COR-L47 (cell line): ENCODE data around the gene MITF.
A peak's percentile ranks its signal among the peaks of the same experiment; 100 is the strongest.

Experiments used
- DNase-seq: peaks from one replicate; lab custom pipeline; 2025; lab: John Stamatoyannopoulos, UW

The MITF gene

GRCh38 chr3:69963643-69964042 lies 224.4 kb downstream of the MITF start:
- no peak for DNase-seq

- no peak for DNase-seq
These were observed 227.9 kb downstream of the MITF start for GRCh38 chr3:69967156-69967555.

DNA sequence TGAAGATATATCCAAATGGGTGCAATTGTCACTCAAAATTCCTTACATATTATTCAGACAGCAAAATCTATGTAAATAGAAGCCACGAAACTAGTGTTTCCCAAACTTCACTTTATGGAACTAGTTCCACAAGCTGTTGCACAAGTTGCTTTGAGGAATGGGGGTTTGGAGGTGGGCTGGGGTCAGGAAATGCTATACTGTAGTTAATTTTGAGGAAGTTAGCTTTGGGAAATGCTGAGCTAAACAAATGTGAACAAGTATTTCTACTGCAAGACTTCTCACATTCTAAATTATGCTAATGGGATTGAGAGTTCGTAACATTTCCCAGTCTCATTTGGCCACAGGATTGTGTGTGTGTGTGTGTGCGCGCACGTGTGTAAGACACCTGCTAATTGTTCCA lies 231.6 kb downstream of the MITF start:
- no peak for DNase-seq

DNA sequence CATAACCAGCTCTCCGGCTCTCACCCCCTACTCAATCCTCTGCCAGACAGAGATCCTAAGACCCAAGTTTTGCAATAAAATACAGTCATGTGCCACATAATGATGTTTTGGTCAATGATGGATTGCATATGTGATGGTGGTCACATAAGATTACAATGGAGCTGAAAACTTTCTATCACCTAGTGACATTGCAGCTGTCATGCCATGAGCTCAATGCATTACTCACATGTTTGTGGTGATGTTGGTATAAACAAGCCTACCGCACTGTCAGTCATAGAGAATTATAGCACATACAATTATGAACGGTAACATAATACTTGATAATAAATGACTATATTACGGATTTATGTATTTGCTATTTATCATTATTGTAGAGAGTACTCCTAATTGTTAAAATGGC lies 233.4 kb downstream of the MITF start:
- no peak for DNase-seq

DNA sequence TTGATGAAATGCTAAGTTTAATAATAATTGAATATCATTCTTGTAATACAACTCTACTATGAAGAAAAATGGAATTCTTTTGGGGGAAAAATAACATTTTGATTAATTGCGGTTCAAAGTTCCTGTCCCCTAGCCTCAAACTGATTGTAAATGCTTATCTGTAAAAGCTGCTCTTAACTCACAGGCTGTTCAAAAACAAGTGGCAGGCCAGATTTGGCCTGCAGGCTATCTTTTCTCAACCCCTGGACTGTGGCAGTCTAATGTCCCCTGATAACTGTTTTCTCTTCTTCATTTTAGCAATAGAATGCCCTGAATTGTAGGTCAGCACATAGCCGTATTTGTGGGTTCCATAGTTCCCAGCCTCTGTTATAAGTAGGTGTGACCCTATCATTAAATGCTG lies 236.8 kb downstream of the MITF start:
- DNase-seq: no peak

GRCh38 chr3:69983546-69984265 lies 244.4 kb downstream of the MITF start:
- DNase-seq: no peak

DNA sequence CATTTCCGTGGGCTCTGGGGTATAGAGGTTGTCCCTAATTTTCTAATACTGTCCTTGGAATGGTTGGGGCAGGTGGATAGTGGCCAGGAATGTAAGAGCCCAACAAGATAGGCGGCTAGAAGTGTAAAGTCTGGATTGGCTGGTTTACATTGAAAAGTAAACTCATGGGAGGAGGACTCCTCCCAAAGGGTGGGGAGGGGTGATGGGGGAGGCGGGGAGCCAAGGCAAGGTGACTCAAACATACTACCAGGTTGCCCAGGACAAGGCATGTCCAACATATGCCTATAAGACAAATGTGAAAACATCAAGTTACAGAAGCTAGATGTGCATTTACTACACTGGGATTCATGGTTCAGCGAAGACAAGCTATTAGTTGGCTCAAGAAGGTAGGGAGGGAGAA lies 246.0 kb downstream of the MITF start:
- no peak for DNase-seq

- DNase-seq: no peak
These were observed 247.2 kb downstream of the MITF start for GRCh38 chr3:69986419-69986818.

DNA sequence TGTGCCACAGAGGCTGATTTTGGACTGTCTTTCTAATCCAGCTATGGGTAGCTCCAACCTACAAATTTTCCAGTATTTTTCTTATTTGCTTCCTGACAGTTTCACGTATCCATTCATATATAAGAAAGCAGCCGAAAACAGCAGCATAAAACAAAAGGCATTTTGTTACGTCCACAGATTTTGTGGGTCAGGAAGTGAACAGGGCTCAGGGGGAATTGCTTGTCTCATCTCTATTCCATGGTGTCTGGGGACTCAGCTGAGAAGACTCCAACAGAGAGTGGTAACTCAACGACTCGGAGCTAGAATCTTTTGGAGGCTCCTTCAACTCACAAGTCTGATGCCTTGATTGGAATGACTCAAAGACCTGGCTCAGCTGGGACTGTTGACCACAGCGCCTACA lies 248.6 kb downstream of the MITF start:
- DNase-seq: no peak

GRCh38 chr3:69993757-69994156 lies 254.5 kb downstream of the MITF start:
- DNase-seq: no peak

GRCh38 chr3:69994919-69995318 lies 255.7 kb downstream of the MITF start:
- DNase-seq: no peak

- DNase-seq: no peak
These were observed 258.5 kb downstream of the MITF start for GRCh38 chr3:69997631-69998307.

- DNase-seq: no peak
These were observed 259.5 kb downstream of the MITF start for GRCh38 chr3:69998759-69999139.

DNA sequence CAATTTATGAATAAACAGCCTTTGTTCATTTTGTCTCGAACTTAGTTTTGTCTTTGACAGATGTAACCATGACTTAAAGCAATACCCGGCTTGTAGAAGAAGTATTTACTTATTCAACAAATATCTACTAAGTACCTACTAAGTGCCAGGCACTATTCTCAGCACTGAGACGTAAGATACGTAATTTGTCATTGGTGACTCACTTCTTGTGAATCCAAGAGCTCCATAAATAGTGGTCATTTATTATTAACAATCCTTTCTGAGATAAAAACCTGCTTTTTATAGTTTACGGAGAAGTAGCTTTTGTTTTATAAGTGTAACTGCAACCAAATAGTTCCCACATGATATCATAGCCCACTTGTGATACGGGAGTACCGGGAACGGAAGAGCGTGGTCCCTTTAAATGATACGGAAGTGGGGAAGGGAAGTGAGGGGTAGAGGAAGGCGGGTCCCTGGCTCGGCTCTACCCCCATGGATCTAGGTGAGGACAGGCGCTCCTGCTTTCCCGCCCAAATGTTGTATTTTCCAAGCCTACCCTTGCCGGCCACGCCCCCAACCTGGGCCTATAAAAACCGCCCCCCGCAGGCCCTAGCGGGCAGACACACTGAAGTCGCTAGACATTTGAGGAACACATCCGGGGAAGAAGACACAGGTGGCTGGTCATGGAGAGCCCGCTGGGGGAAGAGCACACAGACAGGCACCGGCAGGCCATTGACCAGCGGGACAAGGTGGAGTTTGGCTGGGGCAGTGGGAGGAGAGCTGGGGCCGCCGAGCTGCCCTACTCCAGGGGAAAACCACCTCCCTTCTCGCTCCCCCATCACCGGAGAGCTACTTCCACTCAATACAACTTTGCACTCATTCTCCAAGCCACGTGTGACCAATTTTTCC lies 260.1 kb downstream of the MITF start, which contains the start of gene SAMMSON:
Gene SAMMSON (plus strand): TSS at position 594 of the 888 bp plus-strand sequence.
- DNase-seq: no peak

GRCh38 chr3:70000028-70000410 lies 260.8 kb downstream of the MITF start:
- DNase-seq: no peak

GRCh38 chr3:70000563-70001081 lies 261.4 kb downstream of the MITF start:
- DNase-seq: peak; percentile 55

- DNase-seq: no peak
These were observed 263.9 kb downstream of the MITF start for GRCh38 chr3:70003119-70003518.

- DNase-seq: no peak
These were observed 266.8 kb downstream of the MITF start for GRCh38 chr3:70006089-70006488.

GRCh38 chr3:70010346-70010745 lies 271.1 kb downstream of the MITF start:
- no peak for DNase-seq

GRCh38 chr3:70011582-70011981 lies 272.3 kb downstream of the MITF start:
- DNase-seq: no peak
